Trophoblast cell (in vitro differentiated cells and primary cell): ENCODE data around the gene FTSJ3.
"Not testable (repeated sequence)": the region's sequence is repeated elsewhere in the genome, so short reads cannot be mapped to it uniquely, and the experiment has no call there.

ENCODE experiments used
- DNase-seq, 2 donors: peaks; one replicate each; pipeline ENCODE4 v3.0.0-alpha.2; 2016
- H2AFZ ChIP-seq: 2 replicates; pipeline ENCODE4 v1.6.1; 2013; ENCODE audit warnings: low read length, moderate library complexity, mild to moderate bottlenecking; ENCODE audit not compliant: insufficient read depth, poor library complexity
- H2AK5ac ChIP-seq: 2 replicates; pipeline ENCODE4 v1.6.1; 2013; ENCODE audit warnings: mild to moderate bottlenecking, low read length
- H2BK120ac ChIP-seq: 2 replicates; pipeline ENCODE4 v1.6.1; 2013; ENCODE audit warnings: low read length, mild to moderate bottlenecking, moderate library complexity; ENCODE audit not compliant: insufficient read depth, poor library complexity
- H2BK12ac ChIP-seq: 2 replicates; pipeline ENCODE4 v1.6.1; 2013; ENCODE audit warnings: mild to moderate bottlenecking, low read length, moderate library complexity
- H2BK5ac ChIP-seq: 2 replicates; pipeline ENCODE4 v1.6.1; 2013; ENCODE audit warnings: low read length, low read depth, moderate library complexity, mild to moderate bottlenecking; ENCODE audit not compliant: poor library complexity
- H3K14ac ChIP-seq: 2 replicates; pipeline ENCODE4 v1.6.1; 2013; ENCODE audit warnings: mild to moderate bottlenecking, low read length
- H3K18ac ChIP-seq: 2 replicates; pipeline ENCODE4 v1.6.1; 2013; ENCODE audit warnings: mild to moderate bottlenecking, low read length
- H3K23ac ChIP-seq: 2 replicates; pipeline ENCODE4 v1.6.1; 2013; ENCODE audit warnings: low read length
- H3K27ac ChIP-seq: 2 replicates; pipeline ENCODE4 v1.5.1; 2013; ENCODE audit warnings: low read depth, mild to moderate bottlenecking, inconsistent platforms, low read length, moderate library complexity
- H3K27me3 ChIP-seq: 2 replicates; pipeline ENCODE4 v1.6.1; 2013; ENCODE audit warnings: inconsistent platforms, mild to moderate bottlenecking, low read length, moderate library complexity; ENCODE audit not compliant: insufficient read depth
- H3K36me3 ChIP-seq, 2 experiments: 1 replicate in 1 of 2; 2 replicates in 1 of 2; pipeline ENCODE4 v1.6.1; 2013; ENCODE audit warnings: low read length in 2 of 2, mild to moderate bottlenecking in 2 of 2, moderate library complexity in 1 of 2; ENCODE audit not compliant: insufficient read depth in 2 of 2, control insufficient read depth in 1 of 2
- H3K4ac ChIP-seq: 2 replicates; pipeline ENCODE4 v1.6.1; 2013; ENCODE audit warnings: low read depth, mild to moderate bottlenecking, low read length, moderate library complexity
- H3K4me1 ChIP-seq, 2 experiments: 1 replicate in 1 of 2; 2 replicates in 1 of 2; pipeline ENCODE4 v1.6.1; 2013; ENCODE audit warnings: low read length in 2 of 2, mild to moderate bottlenecking in 2 of 2, moderate library complexity in 1 of 2; ENCODE audit not compliant: insufficient read depth in 2 of 2, control insufficient read depth in 1 of 2
- H3K4me2 ChIP-seq: 2 replicates; pipeline ENCODE4 v1.6.1; 2013; ENCODE audit warnings: inconsistent platforms, mild to moderate bottlenecking, low read length, moderate library complexity
- H3K4me3 ChIP-seq: 2 replicates; pipeline ENCODE4 v1.5.1; 2013; ENCODE audit warnings: mild to moderate bottlenecking, low read depth, low read length, inconsistent platforms
- H3K79me1 ChIP-seq: one replicate; pipeline ENCODE4 v1.6.1; 2013; ENCODE audit warnings: low read length
- H3K79me2 ChIP-seq: 2 replicates; pipeline ENCODE4 v1.6.1; 2013; ENCODE audit warnings: low read length, mild to moderate bottlenecking; ENCODE audit not compliant: control insufficient read depth, insufficient read depth, poor library complexity
- H3K9ac ChIP-seq: 2 replicates; pipeline ENCODE4 v1.6.1; 2013; ENCODE audit warnings: mild to moderate bottlenecking, low read length
- H3K9me3 ChIP-seq: 2 replicates; pipeline ENCODE4 v1.6.1; 2013; ENCODE audit warnings: low read depth, mild to moderate bottlenecking, control low read depth, inconsistent platforms, low read length; ENCODE audit not compliant: insufficient read depth
- H4K12ac ChIP-seq: 2 replicates; pipeline ENCODE4 v1.6.1; 2013; ENCODE audit warnings: low read depth, mild to moderate bottlenecking, low read length, moderate library complexity
- H4K8ac ChIP-seq: 2 replicates; pipeline ENCODE4 v1.6.1; 2013; ENCODE audit warnings: low read depth, mild to moderate bottlenecking, low read length, moderate library complexity
- H4K91ac ChIP-seq: one replicate; pipeline ENCODE4 v1.6.1; 2013; ENCODE audit warnings: low read depth, mild to moderate bottlenecking, low read length, moderate library complexity
- WGBS: extraction: QIAGEN DNeasy Blood & Tissue Kit; methylation state at CpG from one replicate; pipeline ENCODE4 v1.1.7; 2013; ENCODE audit warnings: missing lambda C conversion rate; ENCODE audit not compliant: insufficient read length, insufficient coverage; ENCODE audit errors: extremely low coverage; 5-methylcytosine and 5-hydroxymethylcytosine counted together

FTSJ3 gene

DNA sequence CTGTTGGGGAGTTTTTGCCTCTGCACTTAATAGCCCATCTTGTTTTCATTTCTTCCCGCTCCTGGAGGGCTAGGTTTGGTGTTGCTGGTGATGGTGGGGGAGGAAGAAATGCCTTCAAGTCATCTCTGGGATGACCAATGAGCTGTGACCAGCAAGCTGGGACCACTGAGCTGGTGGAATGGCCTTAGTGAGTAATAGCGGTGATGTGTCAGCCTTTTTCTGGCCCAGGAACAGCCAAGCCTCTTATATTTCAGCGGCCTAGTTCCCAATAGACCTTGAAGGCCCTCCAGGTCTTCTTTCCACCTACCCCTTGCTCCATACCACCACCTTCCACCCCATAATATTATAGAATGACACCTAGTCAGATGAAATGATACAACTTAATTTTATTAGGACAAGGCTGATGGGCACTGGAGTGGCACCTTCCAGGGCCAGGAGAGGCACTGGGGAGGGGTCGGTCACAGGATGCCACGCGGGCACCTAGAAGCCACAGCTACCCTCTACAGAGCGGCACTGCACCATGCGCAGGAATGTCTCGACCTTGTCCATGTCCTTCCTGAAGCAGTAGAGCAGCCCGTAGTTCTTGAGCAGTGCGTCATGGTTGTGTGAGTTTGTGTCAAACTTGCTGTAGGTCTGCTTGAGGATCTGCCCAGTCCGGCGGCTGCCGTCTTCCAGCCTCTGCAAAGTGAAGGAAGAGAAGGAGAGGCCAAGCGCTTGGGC is 44.3 kb upstream of the FTSJ3 start:
- H3K4ac ChIP-seq, H3K18ac ChIP-seq, H2BK120ac ChIP-seq, H2AK5ac ChIP-seq, H3K27ac ChIP-seq, H3K9me3 ChIP-seq, H3K23ac ChIP-seq, H3K27me3 ChIP-seq, H3K79me2 ChIP-seq, H3K4me1 ChIP-seq, H4K91ac ChIP-seq, H3K36me3 ChIP-seq, H3K4me3 ChIP-seq, H3K9ac ChIP-seq, H3K14ac ChIP-seq, H2BK5ac ChIP-seq, H3K79me1 ChIP-seq, H4K12ac ChIP-seq, H3K4me2 ChIP-seq, H2AFZ ChIP-seq, H2BK12ac ChIP-seq, H4K8ac ChIP-seq: not testable (repeated sequence)
- peak in 1 of 2 donors; percentile 42 for DNase-seq
- no CpG with 5 or more reads among the region's 15 CpGs for WGBS

DNA sequence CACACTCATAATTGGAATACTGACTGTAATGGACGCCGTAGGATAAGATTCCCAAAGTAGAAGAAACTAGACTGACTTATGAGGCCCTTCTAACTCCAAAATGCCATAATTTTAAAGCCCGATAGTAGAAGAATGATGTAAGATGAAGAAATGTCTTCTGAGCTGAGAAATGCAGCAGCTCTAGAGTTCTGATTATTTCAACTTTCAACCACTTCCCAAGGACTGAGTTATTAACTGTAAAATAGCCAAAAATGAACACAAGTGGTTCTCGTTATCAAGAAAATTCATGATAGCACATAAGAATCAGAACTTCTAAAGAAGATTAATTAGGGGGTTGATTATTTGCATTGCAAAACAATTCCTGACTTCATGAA is 42.8 kb upstream of the FTSJ3 start:
- not testable (repeated sequence) for H2BK120ac ChIP-seq, H3K9me3 ChIP-seq, H3K23ac ChIP-seq, H3K79me1 ChIP-seq, H3K4me1 ChIP-seq, H2AK5ac ChIP-seq, H3K14ac ChIP-seq, H3K4me3 ChIP-seq, H4K91ac ChIP-seq, H3K4me2 ChIP-seq, H2BK5ac ChIP-seq, H3K27me3 ChIP-seq, H3K27ac ChIP-seq, H3K4ac ChIP-seq, H2BK12ac ChIP-seq, H3K79me2 ChIP-seq, H4K12ac ChIP-seq, H3K36me3 ChIP-seq, H3K9ac ChIP-seq, DNase-seq, H4K8ac ChIP-seq, H2AFZ ChIP-seq, H3K18ac ChIP-seq
- no CpG with 5 or more reads among the region's 4 CpGs for WGBS

DNA sequence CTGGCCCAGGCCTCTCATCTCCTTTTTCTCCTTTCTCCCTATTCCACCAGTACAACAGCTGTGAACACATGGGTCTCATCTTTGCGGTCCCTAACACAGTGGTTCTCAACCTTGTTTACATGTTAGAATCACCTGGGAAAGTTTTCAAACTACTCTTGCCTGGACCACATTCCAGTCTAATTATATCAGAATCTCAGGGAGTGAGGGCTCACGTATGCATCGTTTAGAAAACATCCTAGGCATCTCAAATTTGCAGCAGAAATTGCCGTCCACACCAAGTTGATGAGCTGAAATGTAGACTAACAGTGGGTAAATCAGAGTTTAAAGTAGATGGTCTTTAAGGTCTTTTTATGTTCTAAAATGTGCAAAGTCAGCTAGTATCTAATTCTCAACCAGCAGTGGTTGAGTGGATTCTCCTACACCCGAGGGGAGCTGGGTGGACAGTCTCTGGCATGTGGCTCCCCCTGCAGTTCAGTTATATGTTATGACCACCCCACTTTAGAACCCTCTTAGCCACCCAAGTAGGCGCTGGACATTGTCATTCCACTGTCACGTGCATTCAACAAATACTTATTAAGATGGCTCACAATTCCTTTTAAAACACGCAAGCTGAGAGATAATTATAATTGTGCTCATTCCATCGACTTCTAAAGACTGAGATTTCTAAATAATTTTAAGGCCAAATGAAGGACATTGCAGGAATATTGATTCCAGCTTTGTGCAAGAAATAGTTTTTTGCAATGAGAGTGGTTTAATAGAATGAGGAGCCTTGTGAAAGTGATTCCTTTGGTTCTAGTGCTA is 42.2 kb upstream of the FTSJ3 start:
- not testable (repeated sequence) for H2BK5ac ChIP-seq, H3K79me2 ChIP-seq, H3K23ac ChIP-seq, H3K9ac ChIP-seq, H3K18ac ChIP-seq, H2BK12ac ChIP-seq, H4K91ac ChIP-seq, H3K4me2 ChIP-seq, H3K27ac ChIP-seq, H3K4ac ChIP-seq, H3K14ac ChIP-seq, H3K36me3 ChIP-seq, H3K4me3 ChIP-seq, H2AFZ ChIP-seq, H4K12ac ChIP-seq, H3K4me1 ChIP-seq, H2BK120ac ChIP-seq, H3K27me3 ChIP-seq, H4K8ac ChIP-seq, H3K9me3 ChIP-seq, H2AK5ac ChIP-seq, H3K79me1 ChIP-seq
- WGBS: no CpG with 5 or more reads among the region's 9 CpGs
- DNase-seq: peak; percentile 66 to 90

DNA sequence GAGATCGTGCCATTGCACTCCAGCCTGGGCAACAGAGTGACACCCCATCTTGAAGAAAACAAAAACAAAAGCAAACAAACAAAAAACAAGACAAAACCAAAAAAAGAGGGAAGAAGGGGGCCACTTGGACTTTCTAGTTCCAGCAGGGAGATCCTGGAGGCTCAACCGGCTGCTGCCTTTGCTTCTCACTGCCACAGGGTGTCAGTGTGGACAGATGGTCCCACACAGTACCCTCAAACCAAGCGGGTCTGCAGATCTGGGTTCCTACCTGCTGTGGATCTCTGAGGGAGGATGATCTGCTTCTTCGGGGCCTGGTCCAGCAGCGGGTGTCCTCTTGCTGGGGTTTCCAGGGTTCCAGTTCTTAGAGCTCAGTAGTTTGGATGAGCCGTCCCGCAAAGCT is 39.2 kb upstream of the FTSJ3 start:
- not testable (repeated sequence) for H3K4me2 ChIP-seq, H4K8ac ChIP-seq, H3K4me3 ChIP-seq, H3K9ac ChIP-seq, H3K14ac ChIP-seq, H2BK5ac ChIP-seq, H2AK5ac ChIP-seq, H3K36me3 ChIP-seq, H3K23ac ChIP-seq, H3K4me1 ChIP-seq, H4K12ac ChIP-seq, H3K79me2 ChIP-seq, H3K9me3 ChIP-seq, H2BK120ac ChIP-seq, H2BK12ac ChIP-seq, H3K4ac ChIP-seq, H3K27ac ChIP-seq, H4K91ac ChIP-seq, H3K27me3 ChIP-seq, H2AFZ ChIP-seq, H3K18ac ChIP-seq, H3K79me1 ChIP-seq
- WGBS: no CpG with 5 or more reads among the region's 7 CpGs
- peak in 1 of 2 donors; percentile 30 for DNase-seq
